ENCODE data around the gene PLCD4. TPM values are rescaled to one million over a fixed set of nuclear protein-coding genes. Genes with fewer than 3 reads are reported as not detected.

The PLCD4 gene
- total and polyA plus RNA-seq, 7 donors = 0.64 to 42.4 (median 25.0) TPM; not detected in 2

- Histone ChIP-seq H3K4me3 (no peak overlapping the region), H3K27ac (peak overlapping the region in 1 of 4 donors; percentile 95), H3K36me3 (peaks cover 0 to 5% (median 1%) of the 10 kb centered on the region in 4 donors), H3K27me3 (no peaks in the 10 kb centered on the region), H3K4me1 (peaks cover 0 to 34% (median 31%) of the 10 kb centered on the region in 4 donors), H3K9me3 (no peaks in the 10 kb centered on the region)
- intact Hi-C loops (cut with DNase I) = loop anchor here (5.0 kb wide), 3 partner anchors 51 to 274 kb away; partner anchors contain the start of gene TMBIM1
- WGBS, 2 donors = 76 to 94% methylated on average over 1 of the region's 1 CpG
- DNase-seq = no peak
- no peak for TF ChIP-seq POLR2AphosphoS5 (IDR thresholded peaks at IDR 0.05)
Measured at GRCh38 chr2:218566296-218566695, 41.4 kb upstream of the PLCD4 start.

GRCh38 chr2:218567797-218568189 is 39.9 kb upstream of the PLCD4 start:
- H3K36me3 ChIP-seq = peaks cover 0 to 8% (median 5%) of the 10 kb centered on the region in 4 donors
- peak overlapping the region; percentile 60 to 76 (median 70) for H3K4me3 ChIP-seq
- intact Hi-C loops (cut with DNase I) = loop anchor here (2.0 to 5.0 kb wide), 4 partner anchors 50 to 275 kb away; partner anchors contain the start of gene TMBIM1
- TF ChIP-seq, protein P1, sequence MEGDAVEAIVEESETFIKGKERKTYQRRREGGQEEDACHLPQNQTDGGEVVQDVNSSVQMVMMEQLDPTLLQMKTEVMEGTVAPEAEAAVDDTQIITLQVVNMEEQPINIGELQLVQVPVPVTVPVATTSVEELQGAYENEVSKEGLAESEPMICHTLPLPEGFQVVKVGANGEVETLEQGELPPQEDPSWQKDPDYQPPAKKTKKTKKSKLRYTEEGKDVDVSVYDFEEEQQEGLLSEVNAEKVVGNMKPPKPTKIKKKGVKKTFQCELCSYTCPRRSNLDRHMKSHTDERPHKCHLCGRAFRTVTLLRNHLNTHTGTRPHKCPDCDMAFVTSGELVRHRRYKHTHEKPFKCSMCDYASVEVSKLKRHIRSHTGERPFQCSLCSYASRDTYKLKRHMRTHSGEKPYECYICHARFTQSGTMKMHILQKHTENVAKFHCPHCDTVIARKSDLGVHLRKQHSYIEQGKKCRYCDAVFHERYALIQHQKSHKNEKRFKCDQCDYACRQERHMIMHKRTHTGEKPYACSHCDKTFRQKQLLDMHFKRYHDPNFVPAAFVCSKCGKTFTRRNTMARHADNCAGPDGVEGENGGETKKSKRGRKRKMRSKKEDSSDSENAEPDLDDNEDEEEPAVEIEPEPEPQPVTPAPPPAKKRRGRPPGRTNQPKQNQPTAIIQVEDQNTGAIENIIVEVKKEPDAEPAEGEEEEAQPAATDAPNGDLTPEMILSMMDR (IDR thresholded peaks at IDR 0.05) = no peak
- no peak for TF ChIP-seq POLR2A (IDR thresholded peaks at IDR 0.05)
- TF ChIP-seq POLR2AphosphoS5 (IDR thresholded peaks at IDR 0.05) = no peak
- TF ChIP-seq EP300 (IDR thresholded peaks at IDR 0.05) = no peak
- no peaks in the 10 kb centered on the region for H3K27me3 ChIP-seq
- H3K4me1 ChIP-seq = peaks cover 0 to 39% (median 35%) of the 10 kb centered on the region in 4 donors
- no peaks in the 10 kb centered on the region for H3K9me3 ChIP-seq
- H3K27ac ChIP-seq = peak overlapping the region; percentile 91 to 96 (median 94)
- no peak for DNase-seq
- WGBS, 2 donors = 0 to 1% methylated on average over 19 of the region's 19 CpGs

- Histone ChIP-seq H3K4me1 (peaks cover 0 to 40% (median 36%) of the 10 kb centered on the region in 4 donors), H3K36me3 (peaks cover 0 to 9% (median 5%) of the 10 kb centered on the region in 4 donors), H3K27me3 (no peaks in the 10 kb centered on the region), H3K9me3 (no peaks in the 10 kb centered on the region), H3K4me3 (peak within 1 kb of the TSS; percentile 60 to 76 (median 70)), H3K27ac (peak within 1 kb of the TSS; percentile 91 to 96 (median 94))
- DNase-seq = peak; percentile 100
- intact Hi-C loops (cut with DNase I) = loop anchor here (2.0 to 5.0 kb wide), 4 partner anchors 49 to 276 kb away; partner anchors contain the start of gene TMBIM1
- WGBS, 2 donors = 0 to 1% methylated on average over 77 of the region's 77 CpGs
- TF ChIP-seq POLR2AphosphoS5 (IDR thresholded peaks at IDR 0.05) = peak; percentile 83 to 97 (median 91)
- TF ChIP-seq POLR2A (IDR thresholded peaks at IDR 0.05) = peak; percentile 65 to 67
- TF ChIP-seq, protein P1 (IDR thresholded peaks at IDR 0.05) = no peak
- peak in 2 of 4 donors; percentile 51 to 90 for TF ChIP-seq EP300 (IDR thresholded peaks at IDR 0.05)
Measured at GRCh38 chr2:218568190-218569037, 39.3 kb upstream of the PLCD4 start, which contains the start of the genes CNOT9 and USP37. Gene CNOT9, plus strand, starts transcription at chr2:218568839. Its CDS starts 116 bp downstream, at chr2:218568955. Gene USP37, minus strand, starts transcription at chr2:218568351. Its CDS starts 9,698 bp downstream, at chr2:218558653.

- 0% methylated on average over 31 of the region's 31 CpGs for WGBS, 2 donors
- Histone ChIP-seq H3K4me3 (peak overlapping the region; percentile 60 to 72 (median 67)), H3K36me3 (peaks cover 0 to 12% (median 5%) of the 10 kb centered on the region in 4 donors), H3K9me3 (no peaks in the 10 kb centered on the region), H3K27ac (peak overlapping the region; percentile 91 to 96 (median 94)), H3K27me3 (no peaks in the 10 kb centered on the region), H3K4me1 (peaks cover 0 to 40% (median 36%) of the 10 kb centered on the region in 4 donors)
- peak; percentile 78 for DNase-seq
- TF ChIP-seq EP300 (IDR thresholded peaks at IDR 0.05) (no peak), POLR2AphosphoS5 (IDR thresholded peaks at IDR 0.05) (no peak), POLR2A (IDR thresholded peaks at IDR 0.05) (no peak)
- TF ChIP-seq, protein P1 (IDR thresholded peaks at IDR 0.05) = no peak
- intact Hi-C loops (cut with DNase I) = loop anchor here (2.0 to 5.0 kb wide), 4 partner anchors 48 to 277 kb away; partner anchors contain the start of gene TMBIM1
Measured at GRCh38 chr2:218569038-218569431, 38.7 kb upstream of the PLCD4 start.
